ENCODE data around the gene MMAB.

MMAB gene

DNA sequence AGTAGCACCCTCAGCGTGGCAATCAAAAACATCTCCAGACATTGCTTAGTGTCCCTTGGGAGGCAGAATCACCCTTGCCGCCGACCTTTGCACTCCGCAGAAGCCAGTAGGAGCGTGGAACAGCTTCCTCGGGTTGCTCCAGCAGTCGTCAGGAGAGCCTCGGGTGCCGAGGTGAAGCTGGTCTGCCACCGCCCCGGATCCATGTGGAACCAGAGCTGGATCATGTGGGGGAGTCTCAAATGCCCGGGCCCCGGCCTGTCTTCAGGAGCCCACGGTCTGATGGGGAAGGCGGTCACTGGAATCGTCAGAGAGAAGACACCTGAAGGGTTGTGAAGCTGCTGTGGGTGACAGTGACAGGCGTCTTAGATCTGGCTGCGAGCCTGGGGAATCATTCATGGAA lies 14.6 kb upstream of the MMAB start:
- H3K27me3 ChIP-seq (ENCODE audit: control insufficient read depth, insufficient read depth, low read length, poor library complexity, severe bottlenecking), result no peaks in the 10 kb centered on the region
- H3K27ac ChIP-seq (ENCODE audit: insufficient read depth, low read depth, low read length, poor library complexity, severe bottlenecking), result no peak overlapping the region
- no peak overlapping the region for H3K4me3 ChIP-seq (ENCODE audit: insufficient read depth, low read depth, low read length)
- H3K9me3 ChIP-seq (ENCODE audit: control insufficient read depth, low read length), result no peaks in the 10 kb centered on the region
- peaks cover 13% of the 10 kb centered on the region for H3K4me1 ChIP-seq (ENCODE audit: control insufficient read depth, insufficient read depth, low read length)
- peaks cover 4% of the 10 kb centered on the region for H3K36me3 ChIP-seq (ENCODE audit: control insufficient read depth, insufficient read depth, low read length)
- WGBS, 2 experiments, result 95 to 96% methylated on average over 18 of the region's 18 CpGs

DNA sequence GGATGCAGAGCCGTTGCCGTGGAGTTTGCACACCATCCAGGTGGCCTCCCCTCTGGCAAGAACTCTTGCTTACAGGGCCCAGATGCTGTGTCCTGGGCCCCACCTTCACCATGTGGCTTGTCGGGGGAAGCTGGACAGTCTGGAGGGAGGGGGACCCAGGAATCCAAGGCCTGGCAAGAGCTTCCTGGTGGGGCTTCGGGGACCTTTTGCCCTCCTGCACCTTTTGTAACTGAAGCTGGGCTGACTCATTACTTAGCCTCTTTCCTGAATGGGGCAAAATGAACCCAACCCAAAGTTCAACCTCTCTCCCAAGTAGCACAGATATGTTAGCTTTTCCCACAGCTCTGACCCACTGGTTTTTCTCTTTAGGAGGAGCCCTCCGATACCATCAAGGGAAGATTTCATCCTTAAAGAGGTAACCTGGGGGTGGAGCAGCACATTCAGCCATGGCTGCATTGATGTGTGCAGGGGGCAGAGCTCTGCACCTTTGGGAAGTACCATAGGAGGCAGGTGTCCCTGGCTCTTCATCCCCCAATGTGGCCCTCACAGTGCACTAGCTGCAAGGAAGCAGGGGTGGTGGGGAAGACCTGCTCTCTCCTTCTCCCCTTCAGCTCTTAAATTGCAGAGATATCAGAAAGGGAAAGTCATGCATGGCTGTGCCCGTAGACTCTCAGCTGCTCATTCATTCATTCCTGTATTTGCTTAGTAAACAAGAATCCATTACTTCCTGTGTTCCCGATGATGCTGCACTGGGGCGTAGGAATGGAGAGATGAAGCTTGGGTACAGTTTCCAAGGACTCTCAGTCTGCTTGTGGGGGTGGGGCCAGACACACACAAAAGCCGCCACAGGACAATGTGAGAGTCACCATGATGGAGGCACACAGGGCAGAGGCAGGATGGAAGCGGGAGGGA lies 13.3 kb upstream of the MMAB start:
- H3K36me3 ChIP-seq (ENCODE audit: control insufficient read depth, insufficient read depth, low read length), result peaks cover 4% of the 10 kb centered on the region
- no peak overlapping the region for H3K4me3 ChIP-seq (ENCODE audit: insufficient read depth, low read depth, low read length)
- H3K27ac ChIP-seq (ENCODE audit: insufficient read depth, low read depth, low read length, poor library complexity, severe bottlenecking), result no peak overlapping the region
- no peaks in the 10 kb centered on the region for H3K9me3 ChIP-seq (ENCODE audit: control insufficient read depth, low read length)
- 91 to 94% methylated on average over 10 of the region's 10 CpGs for WGBS, 2 experiments
- no peaks in the 10 kb centered on the region for H3K27me3 ChIP-seq (ENCODE audit: control insufficient read depth, insufficient read depth, low read length, poor library complexity, severe bottlenecking)
- H3K4me1 ChIP-seq (ENCODE audit: control insufficient read depth, insufficient read depth, low read length), result peaks cover 13% of the 10 kb centered on the region

DNA sequence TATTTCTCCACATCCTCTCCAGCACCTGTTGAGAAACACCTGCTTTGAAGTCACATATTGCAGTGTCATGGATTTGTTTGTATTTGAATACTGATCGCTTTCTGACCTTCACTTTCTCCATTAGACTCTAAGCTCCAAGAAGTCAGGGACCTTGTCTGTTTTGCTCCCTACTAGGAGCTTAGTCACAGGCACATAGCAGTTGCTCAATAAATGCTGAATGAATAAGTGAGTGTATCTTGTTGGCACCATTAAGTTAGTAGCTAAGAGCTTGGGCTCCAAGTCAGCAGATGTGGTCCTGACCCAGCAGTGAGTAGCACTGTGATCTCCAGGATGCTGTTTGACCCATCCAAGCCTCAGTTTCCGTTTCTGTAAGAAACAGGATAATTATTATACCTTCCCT lies 10.4 kb upstream of the MMAB start:
- WGBS, 2 experiments, result 90 to 98% methylated on average over 2 of the region's 2 CpGs
- Histone ChIP-seq H3K27ac (ENCODE audit: insufficient read depth, low read depth, low read length, poor library complexity, severe bottlenecking) (no peak overlapping the region), H3K4me1 (ENCODE audit: control insufficient read depth, insufficient read depth, low read length) (peaks cover 12% of the 10 kb centered on the region), H3K27me3 (ENCODE audit: control insufficient read depth, insufficient read depth, low read length, poor library complexity, severe bottlenecking) (no peaks in the 10 kb centered on the region), H3K4me3 (ENCODE audit: insufficient read depth, low read depth, low read length) (no peak overlapping the region), H3K36me3 (ENCODE audit: control insufficient read depth, insufficient read depth, low read length) (peaks cover 6% of the 10 kb centered on the region), H3K9me3 (ENCODE audit: control insufficient read depth, low read length) (no peaks in the 10 kb centered on the region)

DNA sequence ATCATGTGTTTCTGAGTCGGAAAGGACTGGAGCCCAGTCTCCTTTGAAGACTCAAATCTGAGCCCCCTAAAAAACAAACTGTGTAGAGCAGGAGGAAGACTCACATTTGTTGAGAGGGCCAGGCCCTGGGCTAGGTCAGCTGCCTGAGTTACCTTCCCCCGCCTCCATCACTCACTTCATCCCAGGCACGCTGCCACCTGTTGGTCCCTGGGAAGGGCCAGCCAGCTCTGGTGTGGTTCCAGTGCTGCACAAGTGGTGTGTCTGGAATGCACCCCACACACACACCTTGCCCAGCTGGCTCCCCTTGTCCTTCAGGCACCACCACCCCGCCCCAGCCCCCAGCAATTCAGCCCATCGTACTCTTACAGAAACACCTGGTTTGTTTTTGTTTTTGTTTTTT lies 9.3 kb upstream of the MMAB start:
- Histone ChIP-seq H3K36me3 (ENCODE audit: control insufficient read depth, insufficient read depth, low read length) (peaks cover 13% of the 10 kb centered on the region), H3K4me3 (ENCODE audit: insufficient read depth, low read depth, low read length) (no peak overlapping the region), H3K4me1 (ENCODE audit: control insufficient read depth, insufficient read depth, low read length) (peaks cover 8% of the 10 kb centered on the region), H3K27me3 (ENCODE audit: control insufficient read depth, insufficient read depth, low read length, poor library complexity, severe bottlenecking) (no peaks in the 10 kb centered on the region), H3K27ac (ENCODE audit: insufficient read depth, low read depth, low read length, poor library complexity, severe bottlenecking) (no peak overlapping the region), H3K9me3 (ENCODE audit: control insufficient read depth, low read length) (no peaks in the 10 kb centered on the region)
- 82 to 88% methylated on average over 3 to 5 of the region's 5 CpGs for WGBS, 2 experiments

DNA sequence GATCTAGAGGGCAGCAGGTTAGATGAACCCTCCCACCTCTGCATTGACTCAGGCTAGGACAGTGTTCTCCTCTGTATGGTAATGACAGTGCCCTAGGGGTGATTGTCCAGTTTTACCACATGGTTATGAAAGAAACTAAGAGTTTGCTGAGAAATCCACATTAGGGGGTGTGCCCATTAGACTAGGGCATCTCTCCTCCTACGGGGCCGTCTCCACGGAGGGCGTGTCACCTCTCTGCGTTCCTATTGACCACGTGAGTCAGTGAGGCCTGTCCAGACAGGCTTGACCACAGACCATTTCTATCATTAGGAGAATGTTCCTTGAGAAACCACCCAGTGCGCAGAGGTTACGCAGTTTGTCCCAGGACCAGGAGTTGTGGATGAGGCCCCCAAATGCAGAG lies 8.6 kb upstream of the MMAB start:
- H3K36me3 ChIP-seq (ENCODE audit: control insufficient read depth, insufficient read depth, low read length), result peaks cover 16% of the 10 kb centered on the region
- 89 to 91% methylated on average over 8 of the region's 8 CpGs for WGBS, 2 experiments
- no peaks in the 10 kb centered on the region for H3K9me3 ChIP-seq (ENCODE audit: control insufficient read depth, low read length)
- H3K27ac ChIP-seq (ENCODE audit: insufficient read depth, low read depth, low read length, poor library complexity, severe bottlenecking), result no peak overlapping the region
- no peaks in the 10 kb centered on the region for H3K27me3 ChIP-seq (ENCODE audit: control insufficient read depth, insufficient read depth, low read length, poor library complexity, severe bottlenecking)
- no peak overlapping the region for H3K4me3 ChIP-seq (ENCODE audit: insufficient read depth, low read depth, low read length)
- H3K4me1 ChIP-seq (ENCODE audit: control insufficient read depth, insufficient read depth, low read length), result peaks cover 6% of the 10 kb centered on the region

DNA sequence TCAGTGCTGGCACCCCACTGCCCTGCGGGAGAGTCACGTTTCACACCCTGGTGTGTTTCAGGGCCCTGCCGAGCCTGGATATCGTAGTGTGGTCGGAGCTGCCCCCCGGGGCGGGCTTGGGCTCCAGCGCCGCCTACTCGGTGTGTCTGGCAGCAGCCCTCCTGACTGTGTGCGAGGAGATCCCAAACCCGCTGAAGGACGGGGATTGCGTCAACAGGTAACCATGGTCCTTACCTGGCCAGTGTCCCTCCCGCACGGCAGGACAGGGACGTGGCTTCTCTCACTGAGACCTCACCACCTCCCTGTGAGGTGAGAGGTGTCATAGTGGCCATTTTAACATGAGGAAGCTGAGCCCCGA lies 8.0 kb upstream of the MMAB start:
- Histone ChIP-seq H3K9me3 (ENCODE audit: control insufficient read depth, low read length) (no peaks in the 10 kb centered on the region), H3K4me1 (ENCODE audit: control insufficient read depth, insufficient read depth, low read length) (peaks cover under 1% of the 10 kb centered on the region), H3K27ac (ENCODE audit: insufficient read depth, low read depth, low read length, poor library complexity, severe bottlenecking) (no peak overlapping the region), H3K27me3 (ENCODE audit: control insufficient read depth, insufficient read depth, low read length, poor library complexity, severe bottlenecking) (no peaks in the 10 kb centered on the region), H3K36me3 (ENCODE audit: control insufficient read depth, insufficient read depth, low read length) (peaks cover 16% of the 10 kb centered on the region), H3K4me3 (ENCODE audit: insufficient read depth, low read depth, low read length) (no peak overlapping the region)
- 91 to 94% methylated on average over 18 of the region's 18 CpGs for whole genome bisulfite sequencing, 2 experiments

DNA sequence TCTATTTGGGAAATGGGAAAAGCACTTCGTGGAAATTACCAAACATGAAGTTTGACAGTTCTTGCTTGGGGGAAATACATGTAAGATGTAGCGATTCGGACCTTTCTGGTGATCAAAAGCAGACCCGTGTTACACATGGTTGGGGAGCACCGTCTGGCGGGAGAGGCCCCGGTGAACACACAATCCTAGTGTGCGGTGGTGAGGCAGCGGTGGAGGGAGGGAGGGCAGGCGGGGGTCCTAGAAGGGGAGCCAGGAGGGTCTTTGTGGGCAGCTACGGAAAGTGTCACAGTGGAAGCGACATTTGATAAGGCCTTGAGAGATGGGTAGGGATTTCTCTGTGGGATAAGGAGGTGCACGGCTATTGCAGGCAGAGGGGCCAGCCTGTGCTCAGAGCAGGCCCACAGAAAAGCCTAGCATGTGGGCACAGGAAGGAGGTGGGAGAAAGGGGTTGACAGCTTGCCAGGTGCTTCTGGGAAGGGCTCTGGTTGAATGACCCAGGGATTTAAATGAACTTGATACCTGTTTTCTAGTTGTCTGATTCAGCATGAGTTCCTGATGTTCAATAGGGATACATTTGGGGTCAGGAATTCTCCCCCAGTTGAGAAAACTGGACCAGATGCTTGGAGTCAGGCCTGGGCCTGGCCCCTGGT lies 7.5 kb upstream of the MMAB start:
- H3K27ac ChIP-seq (ENCODE audit: insufficient read depth, low read depth, low read length, poor library complexity, severe bottlenecking), result no peak overlapping the region
- 96 to 97% methylated on average over 13 of the region's 13 CpGs for WGBS, 2 experiments
- H3K9me3 ChIP-seq (ENCODE audit: control insufficient read depth, low read length), result no peaks in the 10 kb centered on the region
- no peak overlapping the region for H3K4me3 ChIP-seq (ENCODE audit: insufficient read depth, low read depth, low read length)
- H3K36me3 ChIP-seq (ENCODE audit: control insufficient read depth, insufficient read depth, low read length), result peaks cover 16% of the 10 kb centered on the region
- no peaks in the 10 kb centered on the region for H3K4me1 ChIP-seq (ENCODE audit: control insufficient read depth, insufficient read depth, low read length)
- H3K27me3 ChIP-seq (ENCODE audit: control insufficient read depth, insufficient read depth, low read length, poor library complexity, severe bottlenecking), result no peaks in the 10 kb centered on the region

DNA sequence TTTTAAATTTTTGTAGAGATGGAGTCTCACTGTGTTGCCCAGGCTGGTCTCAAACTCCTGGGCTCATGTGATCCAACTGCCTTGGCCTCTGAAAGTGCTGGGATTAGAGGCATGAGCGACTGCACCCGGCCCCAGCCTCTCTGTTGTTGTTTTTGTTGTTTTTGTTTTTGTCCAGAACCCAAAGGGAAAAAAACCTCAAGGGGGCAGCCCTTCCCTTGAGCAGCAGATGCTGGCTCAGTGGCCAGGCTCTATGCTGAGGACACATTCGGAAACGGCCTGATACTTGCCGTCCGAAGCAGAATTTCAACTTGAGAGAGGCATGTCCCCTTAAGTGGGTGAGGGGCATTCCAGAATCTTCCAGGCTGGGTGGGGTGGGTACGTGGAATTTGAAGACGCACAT lies 7.0 kb upstream of the MMAB start:
- 92 to 93% methylated on average over 8 of the region's 8 CpGs for WGBS, 2 experiments
- H3K9me3 ChIP-seq (ENCODE audit: control insufficient read depth, low read length), result no peaks in the 10 kb centered on the region
- H3K36me3 ChIP-seq (ENCODE audit: control insufficient read depth, insufficient read depth, low read length), result peaks cover 16% of the 10 kb centered on the region

DNA sequence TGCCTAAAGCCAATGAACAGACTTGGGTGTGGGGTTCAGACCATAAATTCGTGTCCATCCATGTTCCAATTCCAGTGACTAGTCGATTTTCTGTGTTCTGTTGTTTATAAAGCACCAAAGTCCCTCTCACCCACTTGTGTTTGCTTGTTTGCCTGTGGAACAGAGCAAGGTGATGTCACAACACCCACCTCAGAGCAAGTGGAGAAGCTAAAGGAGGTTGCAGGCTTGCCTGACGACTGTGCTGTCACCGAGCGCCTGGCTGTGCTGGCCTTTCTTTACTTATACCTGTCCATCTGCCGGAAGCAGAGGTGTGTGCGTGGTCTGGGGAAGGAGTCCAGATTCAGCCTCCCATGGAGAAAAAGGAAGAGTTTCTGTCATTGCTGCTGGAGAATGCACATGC lies 6.3 kb upstream of the MMAB start:
- 90 to 92% methylated on average over 7 of the region's 7 CpGs for WGBS, 2 experiments
- Histone ChIP-seq H3K4me3 (ENCODE audit: insufficient read depth, low read depth, low read length) (no peak overlapping the region), H3K27me3 (ENCODE audit: control insufficient read depth, insufficient read depth, low read length, poor library complexity, severe bottlenecking) (no peaks in the 10 kb centered on the region), H3K27ac (ENCODE audit: insufficient read depth, low read depth, low read length, poor library complexity, severe bottlenecking) (no peak overlapping the region), H3K36me3 (ENCODE audit: control insufficient read depth, insufficient read depth, low read length) (peaks cover 16% of the 10 kb centered on the region), H3K4me1 (ENCODE audit: control insufficient read depth, insufficient read depth, low read length) (peaks cover 1% of the 10 kb centered on the region), H3K9me3 (ENCODE audit: control insufficient read depth, low read length) (no peaks in the 10 kb centered on the region)

More for the DNA sequence above, 7.0 kb upstream of the MMAB start:
- H3K4me1 ChIP-seq (ENCODE audit: control insufficient read depth, insufficient read depth, low read length), result no peaks in the 10 kb centered on the region
- H3K27ac ChIP-seq (ENCODE audit: insufficient read depth, low read depth, low read length, poor library complexity, severe bottlenecking), result no peak overlapping the region
- H3K27me3 ChIP-seq (ENCODE audit: control insufficient read depth, insufficient read depth, low read length, poor library complexity, severe bottlenecking), result no peaks in the 10 kb centered on the region
- H3K4me3 ChIP-seq (ENCODE audit: insufficient read depth, low read depth, low read length), result no peak overlapping the region

DNA sequence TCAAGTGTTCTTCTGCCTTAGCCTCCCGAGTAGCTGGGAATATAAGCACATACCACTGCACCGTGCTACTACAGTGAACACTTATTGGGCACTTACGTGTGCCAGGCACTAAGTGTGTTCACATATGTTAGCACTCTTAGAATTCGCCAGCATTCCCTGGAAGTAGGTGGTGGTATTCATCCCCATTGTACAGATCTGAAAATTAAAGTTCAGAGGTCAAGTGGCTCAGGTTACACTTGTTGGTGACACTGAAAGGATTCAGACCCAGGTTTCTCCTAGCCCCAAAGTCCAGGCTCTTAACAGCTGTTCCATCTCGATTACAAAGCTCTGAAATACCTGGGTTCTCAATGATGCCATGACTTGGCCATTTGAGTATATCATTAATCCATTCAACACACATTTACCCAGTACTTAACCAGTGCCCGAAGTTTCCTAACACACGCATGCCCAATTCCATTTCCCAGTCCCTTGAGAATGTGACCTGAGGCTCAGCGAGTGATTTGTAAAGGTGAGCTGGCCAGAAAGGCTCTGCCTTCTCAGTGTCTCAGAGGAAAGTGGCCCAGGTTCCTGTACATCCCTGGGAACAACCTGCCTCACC lies 5.1 kb upstream of the MMAB start:
- Histone ChIP-seq H3K27ac (ENCODE audit: insufficient read depth, low read depth, low read length, poor library complexity, severe bottlenecking) (no peak overlapping the region), H3K9me3 (ENCODE audit: control insufficient read depth, low read length) (no peaks in the 10 kb centered on the region), H3K36me3 (ENCODE audit: control insufficient read depth, insufficient read depth, low read length) (peaks cover 12% of the 10 kb centered on the region), H3K27me3 (ENCODE audit: control insufficient read depth, insufficient read depth, low read length, poor library complexity, severe bottlenecking) (no peaks in the 10 kb centered on the region), H3K4me3 (ENCODE audit: insufficient read depth, low read depth, low read length) (no peak overlapping the region), H3K4me1 (ENCODE audit: control insufficient read depth, insufficient read depth, low read length) (peaks cover 6% of the 10 kb centered on the region)
- 87 to 89% methylated on average over 8 of the region's 8 CpGs for WGBS, 2 experiments
